GM18951 (cell line): ENCODE measurements around the gene INSR.

Experiments
- POLR2A ChIP-seq: IDR thresholded peaks from 4 replicates; pipeline ENCODE4 v1.6.1; 2011; ENCODE audit warnings: mild to moderate bottlenecking; ENCODE audit not compliant: insufficient read length, insufficient read depth; ENCODE audit errors: extremely low read depth
- in situ Hi-C: fragments of 300-500 bp; cut with MboI; formaldehyde crosslinking; loops from one replicate; pipeline ENCODE4 v1.12.0; 2022; ENCODE audit warnings: low sequenced_read_pairs, mixed read lengths, inconsistent platforms; ENCODE audit not compliant: unreplicated experiment

INSR gene

GRCh38 chr19:7197119-7197759 is 97.0 kb downstream of the INSR start:
- in situ Hi-C loops, result no loop called here
- no peak for TF ChIP-seq POLR2A

- in situ Hi-C loops, result no loop called here
- TF ChIP-seq POLR2A, result no peak
These were observed 97.5 kb downstream of the INSR start for GRCh38 chr19:7196763-7197118.

- in situ Hi-C loops, result no loop called here
- no peak for TF ChIP-seq POLR2A
These were observed 99.2 kb downstream of the INSR start for GRCh38 chr19:7195046-7195445.

- in situ Hi-C loops, result no loop called here
These were observed 99.6 kb downstream of the INSR start for GRCh38 chr19:7194566-7194965.

GRCh38 chr19:7191946-7192691 is 102.1 kb downstream of the INSR start:
- in situ Hi-C loops, result no loop called here
- TF ChIP-seq POLR2A, result no peak

More at GRCh38 chr19:7194566-7194965, 99.6 kb downstream of the INSR start:
- no peak for TF ChIP-seq POLR2A

- TF ChIP-seq POLR2A, result no peak
- in situ Hi-C loops, result no loop called here
These were observed 105.2 kb downstream of the INSR start for GRCh38 chr19:7188698-7189629.

GRCh38 chr19:7187605-7188339 is 106.4 kb downstream of the INSR start:
- in situ Hi-C loops, result no loop called here
- TF ChIP-seq POLR2A, result no peak

GRCh38 chr19:7182489-7182888 is 111.7 kb downstream of the INSR start:
- in situ Hi-C loops, result no loop called here

GRCh38 chr19:7179917-7180306 is 114.3 kb downstream of the INSR start:
- no peak for TF ChIP-seq POLR2A

More at GRCh38 chr19:7182489-7182888, 111.7 kb downstream of the INSR start:
- TF ChIP-seq POLR2A, result no peak

GRCh38 chr19:7177926-7178325 is 116.3 kb downstream of the INSR start:
- TF ChIP-seq POLR2A, result no peak
- in situ Hi-C loops, result no loop called here

More at GRCh38 chr19:7179917-7180306, 114.3 kb downstream of the INSR start:
- in situ Hi-C loops, result no loop called here

GRCh38 chr19:7176792-7177191 is 117.4 kb downstream of the INSR start:
- in situ Hi-C loops, result no loop called here

GRCh38 chr19:7172794-7173193 is 121.4 kb downstream of the INSR start:
- TF ChIP-seq POLR2A, result no peak

More at GRCh38 chr19:7176792-7177191, 117.4 kb downstream of the INSR start:
- no peak for TF ChIP-seq POLR2A

More at GRCh38 chr19:7172794-7173193, 121.4 kb downstream of the INSR start:
- in situ Hi-C loops, result no loop called here
